Stimulated activated CD8-positive, alpha-beta memory T cell treated with anti-CD3 and anti-CD28 coated beads, Interleukin-7, amount 100 ng/mL, for 48 hours (primary cell): Measurements from ENCODE around the gene SLC2A2.

Experiments
- DNase-seq, 2 donors: peaks; one replicate each; pipeline ENCODE4 v3.0.0-alpha.2; 2020; ENCODE audit warnings: low read depth in 1 of 2; ENCODE audit errors: extremely low read depth in 1 of 2

SLC2A2 gene

GRCh38 chr3:171026597-171027293 is at the start of gene SLC2A2:
TSS of gene SLC2A2 (minus strand) at chr3:171026720. CDS start at chr3:171026670, 50 bp downstream.
- DNase-seq = no peak

- no peak for DNase-seq
These were observed 45.9 kb upstream of the SLC2A2 start for GRCh38 chr3:171072432-171072831.

- no peak for DNase-seq
These were observed 42.1 kb upstream of the SLC2A2 start for GRCh38 chr3:171068658-171069057.

- no peak for DNase-seq
These were observed 39.7 kb upstream of the SLC2A2 start for GRCh38 chr3:171066206-171066605.

GRCh38 chr3:171065732-171066131 is 39.2 kb upstream of the SLC2A2 start:
- no peak for DNase-seq

GRCh38 chr3:171064461-171064860 is 37.9 kb upstream of the SLC2A2 start:
- no peak for DNase-seq

- no peak for DNase-seq
These were observed 35.2 kb upstream of the SLC2A2 start for GRCh38 chr3:171061749-171062148.

GRCh38 chr3:171059978-171060377 is 33.5 kb upstream of the SLC2A2 start:
- DNase-seq = no peak

DNA sequence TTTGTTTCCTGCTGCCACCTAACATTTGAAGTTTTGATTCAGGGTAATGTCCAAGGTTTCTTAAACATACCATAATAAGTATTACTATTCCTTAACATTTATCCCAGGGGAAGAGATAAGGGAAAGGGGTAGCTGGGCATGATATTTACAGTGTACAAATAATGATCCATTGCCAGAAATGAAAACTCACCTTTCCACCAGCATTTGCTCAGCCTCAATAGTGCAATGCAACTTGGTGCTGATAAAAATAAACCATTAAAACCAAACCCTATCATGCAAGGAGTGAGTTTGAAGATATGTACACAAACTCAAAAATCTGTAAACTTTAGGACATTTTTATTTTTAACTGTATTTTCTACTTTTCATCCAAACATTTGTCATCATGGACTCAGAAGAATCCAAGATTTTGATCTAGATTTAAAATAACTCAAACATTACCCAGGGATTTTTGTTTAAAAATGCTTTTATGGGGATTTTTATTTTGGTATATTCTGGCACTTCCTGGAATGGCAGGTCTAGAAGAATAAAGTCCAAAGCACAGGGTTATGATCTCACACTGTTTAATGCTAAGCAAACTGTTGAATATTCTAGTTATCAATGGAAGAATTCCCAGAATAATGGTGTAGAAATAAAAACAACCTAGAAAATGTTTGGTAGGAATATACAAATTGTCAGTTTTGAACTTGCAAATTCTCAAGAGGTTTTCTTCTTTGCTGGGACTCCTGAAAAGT is 32.5 kb upstream of the SLC2A2 start:
- no peak for DNase-seq

DNA sequence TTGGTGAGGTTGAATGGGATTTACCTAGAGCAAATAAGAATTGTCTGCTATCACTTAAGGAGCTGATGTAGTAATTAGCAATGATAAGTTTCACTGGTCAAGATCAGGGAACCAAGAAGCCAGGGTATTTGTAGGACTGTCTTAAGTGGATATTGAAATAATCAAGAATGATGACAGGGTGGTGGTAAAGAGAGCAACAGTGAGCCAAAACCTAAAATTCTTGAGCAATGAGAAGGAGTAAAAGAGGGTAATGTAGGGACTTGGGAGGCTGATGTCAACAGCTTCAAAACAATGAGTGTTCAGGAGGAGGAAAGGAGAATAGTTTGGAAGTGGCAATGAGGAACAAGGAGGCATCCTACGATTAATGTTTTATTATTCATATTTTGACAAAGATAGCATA is 31.5 kb upstream of the SLC2A2 start:
- no peak for DNase-seq

- DNase-seq = no peak
These were observed 30.6 kb upstream of the SLC2A2 start for GRCh38 chr3:171057072-171057471.

DNA sequence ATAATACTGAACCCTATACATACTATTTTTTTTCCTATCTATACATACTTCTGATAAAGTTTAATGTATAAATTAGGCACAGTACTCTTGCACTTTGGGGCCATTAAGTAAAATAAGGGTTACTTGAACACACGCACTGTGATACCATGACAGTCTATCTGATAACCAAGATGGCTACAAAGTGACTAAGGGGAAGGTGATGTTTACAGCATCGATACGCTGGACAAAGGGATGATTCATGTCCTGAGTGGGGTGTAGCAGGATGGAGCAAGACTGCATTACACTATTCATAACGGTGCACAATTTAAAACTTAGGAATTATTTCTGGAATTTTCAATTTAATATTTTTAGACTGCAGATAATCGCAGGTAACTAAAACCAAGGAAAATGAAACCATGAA is 30.0 kb upstream of the SLC2A2 start:
- DNase-seq = no peak

- no peak for DNase-seq
These were observed 29.0 kb upstream of the SLC2A2 start for GRCh38 chr3:171055336-171056178.

- no peak for DNase-seq
These were observed 28.4 kb upstream of the SLC2A2 start for GRCh38 chr3:171054921-171055320.

GRCh38 chr3:171054231-171054630 is 27.7 kb upstream of the SLC2A2 start:
- DNase-seq = no peak

GRCh38 chr3:171049861-171050444 is 23.4 kb upstream of the SLC2A2 start:
- peak in 1 of 2 donors; percentile 18 for DNase-seq

GRCh38 chr3:171046760-171047159 is 20.2 kb upstream of the SLC2A2 start:
- DNase-seq = no peak

DNA sequence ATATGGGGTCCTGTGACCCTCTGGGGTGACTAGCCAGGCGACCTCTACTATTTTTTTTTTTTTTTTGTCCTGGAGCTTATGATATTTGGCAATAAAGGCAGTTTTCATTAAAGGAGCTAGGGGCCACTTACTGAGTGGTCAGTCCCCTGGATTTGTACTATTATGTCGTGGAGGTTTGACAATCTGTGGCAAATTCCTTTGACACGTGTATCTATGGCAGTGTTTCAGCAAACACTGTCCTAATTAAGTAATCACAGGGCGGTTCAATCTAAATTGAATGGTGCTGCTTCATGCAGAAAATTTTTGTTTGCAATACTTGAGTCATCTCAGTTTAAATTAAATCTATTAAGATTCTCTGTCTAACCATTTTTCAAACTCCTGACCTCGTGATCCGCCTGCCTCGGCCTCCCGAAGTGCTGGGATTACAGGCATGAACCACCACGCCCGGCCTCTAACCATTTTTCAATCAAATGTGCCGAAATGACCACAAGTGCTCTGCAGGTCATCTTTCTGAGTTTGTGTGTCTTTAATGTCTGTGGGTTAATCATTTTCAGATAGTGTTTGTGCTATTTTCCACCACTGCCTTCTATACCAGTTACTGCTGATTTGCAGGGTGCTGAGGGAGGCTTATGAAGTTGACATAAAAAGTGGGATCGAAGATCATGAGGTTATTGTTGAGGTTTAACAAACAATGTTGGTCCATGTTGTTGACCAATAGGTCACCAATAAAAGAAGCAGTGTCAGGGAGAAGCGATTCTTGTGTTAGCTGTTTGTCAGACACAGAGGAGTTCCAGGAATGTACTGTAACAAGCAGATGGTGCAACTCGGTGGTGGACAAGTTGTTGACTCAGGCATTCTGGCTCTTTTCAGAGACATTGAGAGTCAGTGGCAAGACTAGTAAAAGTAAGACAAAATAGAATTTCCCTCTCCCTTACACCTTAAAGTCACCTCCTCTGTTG is 18.6 kb upstream of the SLC2A2 start:
- no peak for DNase-seq

DNA sequence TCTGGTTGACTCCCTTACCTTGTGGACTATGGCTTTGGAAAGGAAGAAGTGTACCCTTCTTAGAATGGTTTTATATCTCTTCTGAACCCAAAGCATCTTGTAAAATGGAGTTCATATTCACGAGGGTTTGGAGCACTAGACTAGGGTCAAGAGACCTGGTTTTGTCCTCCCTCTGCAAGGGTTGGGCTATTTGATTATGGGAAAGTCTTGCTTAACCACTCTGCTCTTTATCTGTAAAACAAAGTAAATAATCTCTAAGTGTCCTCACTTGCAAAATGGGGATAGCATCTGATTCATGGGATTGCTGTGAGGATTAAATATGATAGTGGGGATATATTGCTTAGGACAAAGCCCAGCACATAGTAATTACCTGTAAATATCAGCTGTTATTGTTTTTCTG is 17.9 kb upstream of the SLC2A2 start:
- DNase-seq = no peak

- no peak for DNase-seq
These were observed 13.2 kb upstream of the SLC2A2 start for GRCh38 chr3:171039674-171040073.
